GM06990 (cell line): ENCODE results near the gene C3orf80.
"Not testable (repeated sequence)": the region's sequence is repeated elsewhere in the genome, so short reads cannot be mapped to it uniquely, and the experiment has no call there.

Experiments used
- DNase-seq: peaks from one replicate; pipeline ENCODE4 v3.0.0-alpha.2; 2011; ENCODE audit not compliant: insufficient read length; ENCODE audit errors: extremely low read depth
- H3K27me3 ChIP-seq: replicated peaks from 2 replicates; pipeline ENCODE4 v1.6.0; 2011; ENCODE audit warnings: low read length; ENCODE audit not compliant: control insufficient read depth, insufficient read depth
- H3K36me3 ChIP-seq: 2 replicates; pipeline ENCODE4 v1.5.1; 2011; ENCODE audit warnings: low read length; ENCODE audit not compliant: control insufficient read depth, insufficient read depth
- H3K4me3 ChIP-seq: replicated peaks from 2 replicates; pipeline ENCODE4 v1.5.1; 2011; ENCODE audit warnings: low read depth, mild to moderate bottlenecking, control low read depth, low read length
- CTCF ChIP-seq: IDR thresholded peaks from 2 replicates; pipeline ENCODE4 v1.5.1; 2011; ENCODE audit warnings: low read length, control low read depth, mild to moderate bottlenecking, inconsistent platforms; ENCODE audit not compliant: insufficient read depth, poor library complexity, severe bottlenecking

Gene C3orf80

DNA sequence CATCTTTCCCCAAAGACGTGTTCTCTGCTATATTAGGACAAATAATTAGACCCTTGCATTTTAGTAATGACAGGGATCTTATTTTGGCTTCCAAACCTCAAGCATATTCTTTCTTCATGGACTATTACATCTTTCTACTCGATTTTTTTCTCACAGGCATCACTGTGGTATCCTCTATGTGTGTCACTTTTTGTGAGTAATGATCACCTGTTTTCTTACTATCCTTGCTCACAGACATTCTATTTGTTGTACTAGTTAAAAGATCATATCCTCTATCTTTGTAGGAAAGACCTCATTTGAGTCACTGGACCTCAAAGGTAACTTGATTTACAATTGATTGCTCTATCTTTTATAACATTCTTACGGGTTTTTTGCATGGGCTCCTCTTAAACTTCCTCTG is 6.8 kb downstream of the C3orf80 start:
- TF ChIP-seq CTCF: no peak
- no peak for DNase-seq
- Histone ChIP-seq H3K4me3 (no peak overlapping the region), H3K27me3 (no peaks in the 10 kb centered on the region; the same call in 1 of the 2 replicates), H3K36me3 (no peaks in the 10 kb centered on the region)

DNA sequence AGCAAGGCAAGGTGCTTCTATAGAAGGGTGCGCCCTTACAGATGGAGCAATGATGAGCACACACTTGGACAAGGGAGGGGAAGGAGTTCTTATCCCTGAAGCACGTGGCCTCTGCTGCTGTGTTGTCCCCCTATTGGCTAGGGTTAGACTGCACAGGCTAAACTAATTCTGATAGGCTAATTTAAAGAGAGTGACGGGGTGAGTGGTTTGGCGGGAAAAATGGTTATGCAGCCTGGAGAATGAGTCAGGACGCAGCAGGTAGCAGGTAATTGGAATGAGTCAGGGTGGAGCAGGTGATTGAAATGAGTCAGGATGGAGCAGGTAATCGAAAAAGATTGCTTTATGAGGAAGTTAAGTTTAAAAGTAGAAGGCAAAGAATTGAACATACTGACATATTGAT is 15.5 kb downstream of the C3orf80 start:
- H3K4me3 ChIP-seq, H3K36me3 ChIP-seq, DNase-seq, H3K27me3 ChIP-seq: not testable (repeated sequence)

- Histone ChIP-seq H3K4me3 (no peak overlapping the region), H3K27me3 (no peaks in the 10 kb centered on the region), H3K36me3 (no peaks in the 10 kb centered on the region)
- DNase-seq: no peak
- TF ChIP-seq CTCF: no peak
Observed at GRCh38 chr3:160245261-160245800, 20.1 kb downstream of the C3orf80 start.

GRCh38 chr3:160247766-160248165 is 22.5 kb downstream of the C3orf80 start:
- H3K4me3 ChIP-seq: no peak overlapping the region
- no peak for DNase-seq
- no peaks in the 10 kb centered on the region for H3K36me3 ChIP-seq
- no peak for TF ChIP-seq CTCF
- no peaks in the 10 kb centered on the region for H3K27me3 ChIP-seq

DNA sequence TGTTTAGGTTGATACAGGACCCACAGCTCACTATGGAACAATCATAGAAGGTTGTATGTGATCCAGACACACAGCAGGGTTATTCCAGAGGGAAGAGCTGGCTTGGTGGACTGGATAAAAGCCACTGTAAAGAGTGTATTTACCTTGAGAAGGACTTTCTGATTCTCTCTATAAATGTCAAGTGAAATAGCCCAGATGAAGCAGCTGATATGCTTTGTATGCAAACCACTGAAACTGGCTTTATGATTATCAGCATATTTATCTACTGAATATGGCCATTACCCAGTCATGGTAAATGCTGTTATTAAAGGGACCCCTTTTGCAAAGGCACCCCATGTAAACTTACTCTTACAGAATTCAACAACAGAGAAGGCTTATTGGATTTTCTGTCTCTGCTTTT is 28.1 kb downstream of the C3orf80 start:
- Histone ChIP-seq H3K4me3 (no peak overlapping the region), H3K27me3 (no peaks in the 10 kb centered on the region), H3K36me3 (no peaks in the 10 kb centered on the region)
- TF ChIP-seq CTCF: no peak
- no peak for DNase-seq

DNA sequence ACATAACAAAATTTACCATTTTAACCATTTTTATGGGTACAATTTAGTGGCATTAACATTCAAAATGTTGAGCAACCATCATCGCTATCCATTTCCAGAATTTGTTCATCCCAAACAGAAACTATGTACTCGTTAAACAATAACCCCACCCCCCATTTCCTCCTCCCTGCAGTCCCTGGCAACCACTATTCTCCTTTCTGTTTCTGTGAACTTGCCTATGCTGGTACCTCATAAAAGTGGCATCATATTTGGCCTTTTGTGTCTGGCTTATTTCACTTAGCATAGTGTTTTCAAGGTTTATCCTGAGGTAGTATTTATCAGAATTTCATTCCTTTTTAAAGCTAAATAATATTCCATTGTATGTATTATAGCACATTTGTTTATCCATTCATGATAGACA is 32.4 kb downstream of the C3orf80 start:
- Histone ChIP-seq H3K4me3 (no peak overlapping the region), H3K27me3 (no peaks in the 10 kb centered on the region), H3K36me3 (no peaks in the 10 kb centered on the region)
- DNase-seq: no peak
- TF ChIP-seq CTCF: no peak
